NCI-H748 (cell line): ENCODE results near the gene CD55.
"Not testable (repeated sequence)": the region's sequence is repeated elsewhere in the genome, so short reads cannot be mapped to it uniquely, and the experiment has no call there.

Experiments
- DNase-seq: peaks from one replicate; lab custom pipeline; 2025; ENCODE audit not compliant: unreplicated experiment; lab: John Stamatoyannopoulos, UW

CD55 gene

DNA sequence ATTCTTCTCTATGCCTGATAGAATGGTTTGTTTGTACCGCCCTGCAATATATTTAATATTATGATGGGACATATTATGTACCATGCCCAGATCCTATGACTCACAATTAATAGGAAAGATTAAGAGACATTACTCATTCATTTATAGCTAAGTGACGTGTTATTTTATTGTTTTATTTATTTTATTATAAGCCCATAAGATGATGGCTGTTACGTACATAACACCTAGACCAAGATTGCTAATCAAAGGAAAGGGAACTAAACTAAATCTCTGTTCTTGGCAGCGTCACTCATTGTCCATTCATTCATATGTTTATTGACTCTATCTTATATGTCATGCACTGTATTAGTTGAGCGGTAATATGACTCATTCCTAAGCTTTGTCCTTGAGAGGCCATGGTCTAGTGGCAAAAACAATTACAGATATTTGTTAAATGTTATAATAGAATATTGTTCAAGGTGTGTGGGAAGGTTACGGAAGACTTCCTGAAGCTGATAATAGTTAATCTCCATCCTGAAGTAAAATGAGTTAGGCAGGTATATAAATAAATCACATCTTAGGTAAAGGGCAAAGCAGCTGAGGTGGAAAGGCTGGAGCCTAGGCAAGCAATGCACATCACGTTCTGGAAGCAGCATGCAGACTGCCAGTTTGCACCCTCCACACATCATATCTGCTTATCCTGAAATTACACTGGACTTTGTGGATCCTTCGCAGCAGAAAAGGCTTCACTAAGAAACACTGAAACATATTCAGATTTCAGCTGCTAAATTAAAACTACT is 16.6 kb upstream of the CD55 start:
- peak; percentile 11 for DNase-seq

DNA sequence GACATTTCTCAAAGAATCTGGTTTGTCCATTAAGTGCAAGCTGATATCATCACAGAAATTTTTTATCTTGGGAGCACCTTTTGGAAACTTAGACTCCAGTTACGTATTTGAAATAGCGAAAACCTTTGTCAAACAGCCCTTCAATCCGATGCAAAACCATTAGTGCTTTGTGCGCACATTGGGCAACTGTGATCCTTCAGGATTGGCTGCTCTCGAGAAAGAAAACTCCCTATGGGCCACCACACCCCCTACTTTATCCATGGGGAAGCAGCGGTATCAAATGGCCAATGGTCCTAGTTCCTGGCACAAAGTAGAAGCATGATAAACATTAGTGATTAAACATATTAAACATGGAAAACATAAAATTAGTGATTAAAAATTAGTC is 16.0 kb upstream of the CD55 start:
- DNase-seq, result no peak

DNA sequence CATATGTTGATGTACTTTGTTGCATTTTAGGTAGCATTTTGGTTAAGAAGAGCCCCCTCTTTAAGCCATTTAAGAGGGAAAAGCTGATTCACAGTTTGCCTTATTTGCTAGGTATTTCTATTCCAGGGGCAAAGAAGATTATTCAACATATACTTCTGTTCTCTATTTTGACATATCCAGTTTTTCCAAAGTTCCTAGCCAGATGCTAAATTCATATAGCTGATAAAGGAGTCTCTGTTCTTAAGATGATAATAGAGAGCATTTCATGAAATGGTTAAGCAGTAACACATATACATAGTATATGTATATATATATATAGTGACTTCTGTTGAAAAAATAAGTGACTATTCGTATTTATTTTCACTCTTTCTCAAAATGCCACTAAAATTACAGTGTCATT is 15.5 kb upstream of the CD55 start:
- DNase-seq, result no peak

DNA sequence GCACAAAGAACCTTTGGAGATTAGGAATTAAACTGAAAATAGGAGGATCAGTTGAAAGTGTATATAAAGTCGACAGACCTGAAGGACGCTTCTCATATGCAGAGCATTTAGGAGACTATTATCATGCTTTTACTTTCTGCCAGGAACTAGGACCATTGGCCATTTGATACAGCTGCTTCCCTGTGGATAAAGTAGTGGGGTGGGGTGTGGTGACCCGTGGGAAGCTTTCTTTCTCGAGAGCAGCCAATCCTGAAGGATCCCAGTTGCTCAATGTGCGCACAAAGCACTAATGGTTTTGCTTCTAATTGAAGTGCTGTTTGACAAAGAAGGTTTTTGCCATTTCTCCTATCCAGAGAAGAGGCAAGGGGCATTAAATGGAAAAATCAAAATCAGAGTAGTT is 14.9 kb upstream of the CD55 start:
- DNase-seq, result no peak

DNA sequence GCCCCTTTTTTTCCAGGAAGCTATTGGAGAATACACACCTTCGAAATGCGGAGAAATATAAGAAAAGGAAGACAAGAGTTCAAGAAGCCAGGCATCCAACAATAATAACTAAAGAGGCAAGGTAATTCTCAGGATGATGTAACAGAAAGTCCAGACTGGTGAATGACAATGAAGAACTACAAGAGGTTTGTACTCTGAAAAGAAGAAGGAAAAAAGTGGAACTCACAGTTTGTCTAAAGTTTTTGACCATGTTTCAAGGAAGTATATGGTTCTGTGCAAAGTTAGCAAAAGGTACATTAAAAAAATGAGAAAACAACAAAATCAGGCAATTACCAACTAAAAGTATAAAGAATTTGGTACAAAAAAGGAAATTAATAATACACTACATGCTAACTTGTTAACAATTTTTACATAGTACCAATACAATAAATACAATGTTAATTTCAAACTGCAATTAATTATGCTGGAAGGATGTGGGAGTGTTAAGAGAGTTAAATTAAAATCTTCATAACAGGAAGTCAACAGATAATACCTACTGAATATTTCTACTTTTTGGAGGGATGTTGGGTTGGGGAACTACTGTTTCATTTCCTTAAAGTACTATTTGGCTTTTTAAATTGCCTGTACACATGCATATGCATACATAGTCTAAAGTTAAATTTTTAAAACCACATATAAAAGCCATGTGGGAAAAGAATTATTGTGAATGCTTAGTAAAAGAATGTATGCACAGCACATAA is 12.9 kb upstream of the CD55 start:
- DNase-seq, result no peak

DNA sequence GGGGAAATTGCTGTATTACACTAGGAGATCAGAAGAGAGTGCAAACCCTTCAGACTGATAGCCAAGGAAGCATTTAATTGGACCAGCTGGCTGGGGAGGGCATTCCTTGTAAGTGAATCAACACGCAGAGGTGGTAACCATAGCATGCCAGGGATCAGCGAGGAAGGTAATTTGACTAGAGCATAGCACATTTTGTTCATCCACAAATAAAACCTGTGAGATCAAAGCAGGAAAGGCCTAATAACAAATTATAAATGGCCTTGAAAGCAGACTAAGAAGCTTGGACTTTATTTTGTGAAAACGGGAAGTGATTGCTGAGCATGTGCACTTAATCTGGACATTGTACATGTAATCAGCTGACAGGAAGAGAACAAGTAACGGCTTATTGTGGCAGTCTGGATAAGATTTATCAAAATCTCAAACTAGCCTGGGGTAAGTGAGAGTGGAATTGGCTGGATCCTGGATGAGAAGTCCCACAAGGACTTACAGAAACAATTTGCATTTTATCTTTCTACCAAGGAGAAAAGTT is 11.7 kb upstream of the CD55 start:
- DNase-seq, result no peak

DNA sequence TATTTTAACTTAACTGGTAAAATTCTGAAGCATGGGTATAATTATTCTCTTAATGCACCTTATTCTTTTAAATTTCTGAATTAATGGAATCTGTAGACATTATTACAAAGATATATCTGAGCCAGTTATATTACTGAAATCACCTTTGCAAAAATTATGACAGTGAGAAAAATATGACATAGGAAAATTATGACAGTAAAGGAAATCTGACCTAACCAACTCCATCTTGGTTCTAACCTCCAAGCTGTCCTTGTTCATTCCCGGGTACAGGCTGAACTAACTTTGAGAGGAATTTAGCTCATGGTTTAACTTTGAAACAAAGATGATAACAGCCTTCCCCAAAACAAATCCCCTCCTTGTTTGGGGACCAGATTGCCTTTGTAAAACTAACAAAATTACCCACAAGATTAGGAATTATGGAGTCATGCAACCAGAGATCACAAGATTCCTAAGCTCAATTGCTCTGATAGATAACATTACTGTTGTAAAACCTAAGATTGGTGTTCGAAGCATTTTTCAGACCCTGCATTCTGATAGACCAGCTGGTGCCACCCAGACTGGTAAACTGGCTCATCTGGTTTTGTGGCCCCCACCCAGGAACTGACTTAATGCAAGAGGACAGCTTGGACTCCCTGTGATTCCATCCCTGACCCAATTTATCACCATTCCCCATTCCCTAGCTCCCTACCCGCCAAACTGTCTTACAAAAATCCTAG is 9.4 kb upstream of the CD55 start:
- DNase-seq, result no peak

DNA sequence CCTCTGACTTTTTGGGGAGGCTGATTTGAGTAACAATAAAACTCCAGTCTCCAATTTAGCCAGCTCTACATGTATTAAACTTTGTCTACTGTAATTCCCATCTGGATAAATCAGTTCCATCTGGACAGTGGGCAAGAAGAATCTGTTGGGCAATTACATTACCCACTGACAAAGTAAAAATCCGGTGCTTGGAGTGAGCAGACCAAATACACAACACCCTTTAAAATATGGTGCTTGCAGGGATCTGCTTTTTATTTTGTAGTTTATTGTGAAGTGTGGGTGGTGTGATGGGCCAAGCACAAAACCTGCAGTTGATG is 8.9 kb upstream of the CD55 start:
- DNase-seq, result no peak

DNA sequence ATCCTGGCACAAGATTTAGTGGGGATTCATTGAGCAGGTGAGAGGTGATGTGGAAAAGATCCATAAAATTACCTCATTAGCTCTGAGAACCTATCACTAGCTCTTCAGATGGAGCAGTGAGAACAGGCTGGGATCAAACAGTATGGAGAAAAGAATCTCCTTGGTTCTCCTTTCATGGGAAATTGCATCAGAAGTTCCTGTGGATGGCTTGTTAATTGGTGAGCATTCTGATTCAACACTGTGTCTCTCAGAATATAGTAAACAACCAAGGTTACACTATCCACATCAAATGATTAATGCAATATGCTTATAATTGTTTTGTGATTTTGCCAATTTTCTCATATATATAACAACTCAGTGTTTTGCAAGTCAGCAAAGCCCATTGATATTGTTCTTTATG is 8.3 kb upstream of the CD55 start:
- no peak for DNase-seq

DNA sequence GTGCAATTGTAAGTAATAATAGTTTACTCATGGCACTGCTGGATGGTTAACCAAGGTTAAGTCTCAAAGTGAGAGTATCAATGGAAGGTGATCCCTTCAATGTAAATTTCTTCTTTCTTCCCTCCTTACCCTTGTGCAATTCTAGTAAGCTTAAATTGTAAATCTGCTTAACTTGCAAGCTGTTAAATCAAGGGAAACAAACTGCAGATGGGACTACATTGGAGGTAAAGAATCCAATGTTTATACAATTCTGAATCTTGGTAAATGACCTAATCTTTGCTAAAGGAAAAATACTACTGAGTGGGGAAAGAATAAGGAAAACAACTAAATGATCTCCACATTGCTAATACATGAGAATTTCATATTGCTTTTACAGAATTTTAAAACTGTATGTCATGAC is 6.7 kb upstream of the CD55 start:
- no peak for DNase-seq

DNA sequence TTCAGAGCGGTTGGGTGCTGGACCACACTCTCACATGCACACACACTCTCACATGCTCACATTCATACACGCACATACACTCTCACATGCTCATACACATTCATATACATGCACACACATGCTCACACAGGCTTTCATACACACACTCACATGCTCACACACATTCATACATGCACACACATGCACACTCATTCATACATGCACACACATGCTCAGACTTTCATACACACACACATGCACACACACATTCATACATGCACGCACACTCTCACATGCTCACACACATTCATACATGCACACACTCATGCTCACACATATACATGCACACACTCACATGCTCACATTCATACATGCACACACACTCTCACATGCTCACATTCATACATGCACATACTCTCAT is 6.0 kb upstream of the CD55 start:
- DNase-seq, result no peak

DNA sequence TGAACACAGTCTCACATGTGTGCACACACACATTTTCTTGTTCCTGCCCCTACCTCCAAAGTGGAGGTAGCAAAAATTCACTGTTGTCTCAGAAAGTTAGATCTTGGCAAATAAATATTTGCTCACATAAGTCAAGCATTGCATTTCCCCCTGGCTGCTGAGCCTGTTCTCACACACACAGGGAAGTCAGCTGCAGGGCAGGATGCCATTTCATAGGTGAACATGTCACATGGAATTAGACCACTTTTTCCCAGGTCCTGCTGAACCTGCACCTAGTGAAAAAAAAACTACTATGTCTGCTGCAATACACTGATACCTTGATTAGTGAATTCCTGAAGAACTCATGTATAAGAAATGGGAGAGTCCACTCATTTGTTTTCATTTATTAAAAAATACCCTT is 5.3 kb upstream of the CD55 start:
- DNase-seq, result no peak

DNA sequence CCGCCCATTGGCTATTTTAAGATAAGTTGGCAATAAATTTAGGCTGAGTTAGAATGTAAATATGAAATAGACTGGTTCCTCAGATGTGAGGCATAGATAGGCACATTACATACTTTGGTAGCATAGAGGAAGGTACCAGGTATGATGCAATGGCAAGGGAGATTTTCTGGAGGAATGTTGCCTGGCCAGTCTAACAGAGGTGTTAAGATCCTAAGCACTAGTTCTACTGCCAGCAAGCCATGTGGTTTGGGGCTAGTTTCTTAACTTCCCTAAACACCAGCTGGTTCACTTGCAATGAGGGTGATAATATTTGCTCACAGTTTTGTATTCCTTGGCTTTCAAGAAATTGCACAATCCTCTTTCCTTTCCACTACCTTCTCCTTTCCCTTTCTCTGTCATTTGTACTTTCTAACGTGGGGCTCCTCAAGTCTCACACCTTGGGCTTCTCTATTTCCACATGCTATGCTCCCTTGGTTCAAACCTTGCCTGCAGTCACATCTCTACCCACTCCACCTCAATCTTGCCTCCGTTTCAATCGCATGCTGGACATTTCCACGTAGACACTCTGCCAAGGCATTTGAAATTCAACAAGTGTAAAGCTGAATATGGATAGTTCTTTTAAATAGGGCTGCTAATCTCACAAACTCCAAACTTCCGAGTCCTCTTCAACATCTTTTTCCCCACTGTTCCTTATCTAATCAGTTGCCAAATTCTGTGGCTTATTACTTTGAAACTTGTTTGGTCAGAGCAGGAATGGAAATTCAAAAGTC is 4.7 kb upstream of the CD55 start:
- no peak for DNase-seq

DNA sequence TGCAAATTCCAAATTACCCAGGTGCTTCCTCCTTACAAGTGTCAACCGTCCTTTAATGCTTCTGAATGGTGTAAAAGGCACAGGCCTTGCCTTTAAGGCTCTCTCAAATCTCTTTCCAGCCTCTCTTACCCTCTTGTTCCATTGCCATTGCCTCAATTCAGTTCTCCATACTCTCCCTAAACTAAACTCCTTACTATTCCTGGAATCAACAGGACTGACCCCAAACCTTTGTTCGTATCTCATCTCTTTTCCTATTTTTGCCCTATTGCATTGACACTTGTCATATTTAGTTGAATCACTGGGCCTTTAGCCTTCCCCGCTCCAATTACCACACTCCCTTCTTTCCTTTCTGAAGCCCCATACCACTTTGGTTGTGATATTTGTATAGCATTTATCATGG is 3.9 kb upstream of the CD55 start:
- DNase-seq, result no peak

DNA sequence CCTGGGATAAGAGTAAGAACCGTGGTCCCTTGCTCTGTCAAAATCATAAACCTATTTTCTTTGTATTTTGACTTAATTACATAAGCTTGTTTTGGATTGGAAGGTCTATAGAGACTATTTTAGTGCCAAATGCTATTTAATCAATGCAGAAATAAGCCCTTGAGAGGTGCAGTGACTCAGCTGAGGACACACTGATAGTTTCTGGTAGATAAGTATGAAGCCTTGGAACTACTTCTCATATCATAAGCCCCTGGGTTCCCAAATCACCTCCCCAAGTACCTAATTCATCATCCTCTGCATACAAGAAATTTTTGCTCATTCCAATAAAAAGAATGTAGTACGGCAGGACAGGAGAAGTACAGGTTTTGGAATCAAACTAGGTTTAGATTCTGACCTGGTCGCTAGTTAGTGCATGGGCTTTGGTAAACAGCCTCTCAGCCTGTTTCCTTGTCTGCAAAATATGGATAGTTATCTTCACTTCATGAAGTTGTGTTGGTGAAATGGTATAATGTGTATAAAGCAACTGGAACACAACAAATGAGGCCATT is 3.3 kb upstream of the CD55 start:
- DNase-seq, result no peak

DNA sequence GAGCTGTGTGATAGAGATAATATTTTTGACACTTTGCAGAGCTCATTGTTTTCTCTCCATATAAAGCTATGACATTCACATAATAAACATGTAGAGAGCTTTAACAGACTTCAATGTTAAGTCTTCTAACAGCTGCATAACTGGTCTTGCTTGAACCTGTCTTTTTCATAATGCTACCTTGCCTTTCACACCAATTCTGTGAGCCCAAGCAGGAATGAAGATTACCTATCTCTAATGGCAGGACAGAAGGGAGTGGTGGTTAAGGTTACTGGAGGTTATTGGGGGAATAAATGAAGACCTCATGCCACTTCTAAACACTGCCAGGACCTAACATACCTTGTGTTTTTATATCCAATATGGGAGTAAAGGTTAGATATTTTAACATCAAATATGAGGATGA is 2.3 kb upstream of the CD55 start:
- no peak for DNase-seq

DNA sequence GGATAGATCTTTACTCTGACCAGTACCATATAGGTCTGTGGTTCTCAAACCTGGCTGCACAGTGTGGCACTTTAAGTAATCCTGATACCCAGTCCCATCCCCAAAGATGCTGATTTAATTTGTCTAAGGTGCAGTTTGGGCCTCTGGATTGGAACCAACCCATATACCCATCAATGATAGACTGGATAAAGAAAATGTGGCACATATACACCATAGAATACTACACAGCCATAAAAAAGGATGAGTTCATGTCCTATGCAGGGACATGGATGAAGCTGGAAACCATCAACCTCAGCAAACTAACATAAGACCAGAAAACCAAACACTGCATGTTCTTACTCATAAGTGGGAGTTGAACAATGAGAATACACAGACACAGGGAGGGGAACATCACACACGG is 1.4 kb upstream of the CD55 start:
- not testable (repeated sequence) for DNase-seq

DNA sequence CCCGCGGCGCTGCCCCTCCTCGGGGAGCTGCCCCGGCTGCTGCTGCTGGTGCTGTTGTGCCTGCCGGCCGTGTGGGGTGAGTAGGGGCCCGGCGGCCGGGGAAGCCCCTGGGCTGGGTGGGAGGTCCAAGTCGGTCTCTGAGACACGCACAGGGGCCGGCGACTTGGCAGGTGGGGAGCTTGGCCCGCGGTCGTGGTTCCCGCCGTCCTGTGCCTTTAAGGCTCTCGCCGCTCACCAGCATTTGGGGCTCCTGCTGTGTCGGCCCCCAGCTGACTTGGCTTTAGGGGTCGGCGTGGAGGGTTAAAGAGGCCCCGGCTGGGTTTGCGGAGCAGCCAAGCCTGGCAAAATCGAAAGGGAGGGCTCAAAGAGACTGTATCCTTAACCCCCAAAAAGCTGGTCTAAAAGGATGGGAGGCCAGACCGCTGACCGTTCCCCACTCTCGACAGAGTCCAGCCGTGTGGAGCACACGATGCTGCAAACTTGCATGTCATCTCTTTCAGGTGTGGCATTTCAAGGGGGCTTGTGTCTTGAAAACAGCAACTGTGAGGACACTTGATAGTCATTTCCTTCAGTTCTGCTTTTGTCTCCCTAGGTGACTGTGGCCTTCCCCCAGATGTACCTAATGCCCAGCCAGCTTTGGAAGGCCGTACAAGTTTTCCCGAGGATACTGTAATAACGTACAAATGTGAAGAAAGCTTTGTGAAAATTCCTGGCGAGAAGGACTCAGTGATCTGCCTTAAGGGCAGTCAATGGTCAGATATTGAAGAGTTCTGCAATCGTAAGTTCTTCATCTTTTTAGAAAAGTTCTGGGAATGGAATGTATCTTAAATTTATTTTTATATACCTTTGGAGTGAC is 540 bp downstream of the CD55 start:
- DNase-seq, result peak; percentile 32

DNA sequence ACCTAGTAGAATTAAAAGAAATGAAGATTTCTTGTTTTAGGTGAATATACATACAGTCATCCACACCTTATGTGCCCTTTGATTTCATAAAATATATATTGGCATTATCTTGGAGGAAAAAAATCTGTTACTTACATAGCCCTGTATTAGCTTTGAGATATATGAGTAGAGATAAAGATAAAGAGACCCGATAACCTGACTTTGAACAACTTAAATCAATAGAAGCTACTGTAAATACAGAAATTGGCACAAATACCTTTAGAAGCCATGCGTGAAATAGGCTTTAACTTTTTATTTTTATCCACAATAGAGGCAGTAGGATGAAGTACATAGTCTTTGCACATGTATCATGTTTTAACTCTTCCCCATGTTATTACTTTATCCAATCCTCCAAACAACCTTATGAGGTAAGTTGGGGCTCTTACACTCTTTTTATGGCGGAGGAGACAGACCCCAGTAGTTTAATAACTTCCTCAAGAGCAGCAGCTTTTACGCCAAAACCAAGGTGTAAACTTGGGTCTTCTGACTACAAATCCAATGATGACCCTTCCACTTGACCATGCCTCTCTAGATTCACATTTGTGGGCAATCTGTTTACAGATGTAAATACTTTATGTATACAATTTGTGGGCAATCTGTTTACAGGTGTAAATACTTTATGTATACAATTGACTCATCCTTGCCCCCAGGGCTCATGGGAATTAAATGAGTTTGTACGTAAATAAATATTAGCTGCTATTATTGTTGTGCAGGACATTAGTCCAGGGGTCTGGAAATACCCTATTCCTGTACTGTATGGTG is 2.1 kb downstream of the CD55 start:
- no peak for DNase-seq
